K562 (cell line): ENCODE results near the gene HNRNPDL. TPM values are rescaled to one million over a fixed set of nuclear protein-coding genes. Genes with fewer than 3 reads are reported as not detected.

Experiments
- BCOR ChIP-seq: fragments of 450-650 bp; IDR thresholded peaks from 2 replicates; pipeline ENCODE4 v1.6.1; 2016
- CHAMP1 ChIP-seq: fragments of 450-650 bp; IDR thresholded peaks from 2 replicates; pipeline ENCODE4 v1.6.1; 2016; ENCODE audit warnings: mild to moderate bottlenecking
- CREBBP ChIP-seq: IDR thresholded peaks from one replicate; pipeline ENCODE4 v1.6.1; 2012; ENCODE audit warnings: low read depth, mild to moderate bottlenecking, control low read depth, inconsistent platforms, low read length
- DACH1 ChIP-seq: fragments of 450-650 bp; IDR thresholded peaks from 2 replicates; pipeline ENCODE4 v1.6.1; 2018; ENCODE audit not compliant: partially characterized antibody
- DMBX1 ChIP-seq: fragments of 250-450 bp; sonication (Bioruptor Pico); IDR thresholded peaks from 2 replicates; pipeline ENCODE4 v1.8.0; 2022; ENCODE audit warnings: inconsistent platforms, mild to moderate bottlenecking, moderate library complexity, borderline replicate concordance
- EHMT2 ChIP-seq: fragments of 450-650 bp; IDR thresholded peaks from 2 replicates; pipeline ENCODE4 v1.6.1; 2018; ENCODE audit warnings: antibody characterized with exemption
- EP400 ChIP-seq: fragments of 450-650 bp; IDR thresholded peaks from 2 replicates; pipeline ENCODE4 v1.6.1; 2017; ENCODE audit warnings: antibody characterized with exemption, mild to moderate bottlenecking, moderate library complexity
- ESRRA ChIP-seq: fragments of 450-650 bp; IDR thresholded peaks from 2 replicates; pipeline ENCODE4 v1.6.1; 2014; ENCODE audit warnings: low read depth, mild to moderate bottlenecking, moderate library complexity, borderline replicate concordance
- GTF2E2 ChIP-seq: fragments of 200-800 bp; sonication (Bioruptor generic); IDR thresholded peaks from 2 replicates; pipeline ENCODE4 v1.6.1; 2016; ENCODE audit warnings: missing genetic modification characterization, missing compliant biosample characterization
- HDAC3 ChIP-seq: fragments of 450-650 bp; IDR thresholded peaks from 2 replicates; pipeline ENCODE4 v1.6.1; 2018; ENCODE audit warnings: borderline replicate concordance, mild to moderate bottlenecking, moderate library complexity; ENCODE audit not compliant: partially characterized antibody
- MEF2D ChIP-seq: conservative IDR thresholded peaks from 2 replicates; pipeline ENCODE4 v1.6.1; 2016; ENCODE audit warnings: low read depth, missing genetic modification characterization, missing compliant biosample characterization
- MLLT1 ChIP-seq, 2 experiments: fragments of 450-650 bp; IDR thresholded peaks; 2 replicates each; pipeline ENCODE4 v1.6.1; 2016
- PCBP2 ChIP-seq: fragments of 200-400 bp; formaldehyde crosslinking; IDR thresholded peaks from 2 replicates; pipeline ENCODE4 v1.6.1; 2018; ENCODE audit warnings: low read length, low read depth, mild to moderate bottlenecking, moderate library complexity; ENCODE audit not compliant: poor library complexity, severe bottlenecking
- RAD21 ChIP-seq, 2 experiments: fragments of 250-450 bp in 1 of 2; fragments of 450-650 bp in 1 of 2; sonication (Bioruptor Pico) in 1 of 2; formaldehyde crosslinking in 1 of 2; IDR thresholded peaks in 1 of 2; conservative IDR thresholded peaks in 1 of 2; 2 replicates each; pipeline versions ENCODE4 v1.4.0 to v1.8.0; 2020 to 2022; ENCODE audit warnings: mild to moderate bottlenecking in 2 of 2, moderate library complexity in 1 of 2
- SMAD4 ChIP-seq: fragments of 250-450 bp; sonication (Bioruptor Pico); conservative IDR thresholded peaks from 2 replicates; pipeline ENCODE4 v1.8.0; 2021; ENCODE audit warnings: inconsistent platforms, mild to moderate bottlenecking, moderate library complexity
- TBL1XR1 ChIP-seq, 2 experiments: IDR thresholded peaks; 2 replicates each; pipeline ENCODE4 v1.6.1; 2012; ENCODE audit warnings: improper control_type of control experiment in 2 of 2, low read length in 2 of 2, mild to moderate bottlenecking in 1 of 2
- TFAM ChIP-seq: fragments of 250-450 bp; sonication (Bioruptor Pico); conservative IDR thresholded peaks from 2 replicates; pipeline ENCODE4 v1.5.0; 2021; ENCODE audit warnings: mild to moderate bottlenecking, moderate library complexity
- YY1 ChIP-seq, 3 experiments: IDR thresholded peaks; 2 replicates each; pipeline ENCODE4 v1.6.1; 2011; ENCODE audit warnings: low read length in 2 of 3, mild to moderate bottlenecking in 2 of 3, moderate library complexity in 2 of 3, borderline replicate concordance in 1 of 3, control low read depth in 1 of 3, low read depth in 1 of 3; ENCODE audit not compliant: insufficient read depth in 3 of 3, insufficient replicate concordance in 2 of 3, control insufficient read depth in 1 of 3, insufficient read length in 1 of 3; ENCODE audit errors: extremely low read depth in 1 of 3
- ZNF551 ChIP-seq: fragments of 250-450 bp; sonication (Bioruptor Pico); IDR thresholded peaks from 2 replicates; pipeline ENCODE4 v1.5.0; 2021; ENCODE audit warnings: mild to moderate bottlenecking, moderate library complexity
- ZNF57 ChIP-seq: fragments of 450-650 bp; formaldehyde crosslinking; IDR thresholded peaks from 2 replicates; pipeline ENCODE4 v1.4.0; 2020; ENCODE audit warnings: mild to moderate bottlenecking, moderate library complexity
- ZNF586 ChIP-seq: fragments of 450-650 bp; formaldehyde crosslinking; conservative IDR thresholded peaks from 2 replicates; pipeline ENCODE4 v1.4.0; 2020; ENCODE audit warnings: mild to moderate bottlenecking, moderate library complexity
- ZNF766 ChIP-seq: fragments of 200-800 bp; sonication (Bioruptor generic); conservative IDR thresholded peaks from 2 replicates; pipeline ENCODE4 v1.6.1; 2016; ENCODE audit warnings: missing genetic modification characterization, missing compliant biosample characterization
- polyA plus RNA-seq, 8 experiments: library from polyadenylated mRNA; depleted of rRNA in 4 of 8; stranded (reverse) in 5 of 8; unstranded in 3 of 8; fragments of >200 nt; fragmentation: Nextera tagmentation in 2 of 8; fragmentation: Illumina TruSeq in 1 of 8; extraction: Ambion mirVana in 2 of 8; extraction: Trizol in 1 of 8; gene quantifications; 2 replicates each; pipeline versions ENCODE4 v1.2.1 to v1.2.3, GENCODE V29; 2011 to 2014; ENCODE audit warnings: inconsistent platforms in 1 of 8, missing spikeins in 1 of 8
- total RNA-seq, 7 experiments: library from RNA; depleted of rRNA in 6 of 7; stranded (reverse); fragments of >200 nt in 6 of 7; fragmentation: Illumina TruSeq in 2 of 7; extraction: Trizol in 2 of 7; gene quantifications; 2 replicates each; pipeline versions ENCODE4 v1.2.1 to v1.2.3, GENCODE V29; 2011 to 2021; ENCODE audit warnings: low replicate concordance in 1 of 7
- TF ChIP-seq, protein P1 (sequence below): fragments of 250-450 bp; sonication (Bioruptor Pico); IDR thresholded peaks from 2 replicates; pipeline ENCODE4 v1.5.0; 2020; ENCODE audit warnings: mild to moderate bottlenecking

Gene HNRNPDL
- total and polyA plus RNA-seq, 9 of the 15 experiments (the other 6 are each of a cell fraction or from before 2014, with no cell fraction given), result 243 to 652 (median 351) TPM

- TF ChIP-seq TBL1XR1 (IDR thresholded peaks at IDR 0.05; ENCODE audit: low read length in 2 of 2) (peak in 1 of 2 experiments; percentile 71; a peak in 2 of 4 replicates), TFAM (CRISPR knock-in tag) (no peak), GTF2E2 (peak; percentile 93), ZNF551 (CRISPR knock-in tag) (no peak), HDAC3 (peak; percentile 31), EHMT2 (no peak), DACH1 (no peak), SMAD4 (CRISPR knock-in tag) (peak; percentile 52), ZNF586 (CRISPR knock-in tag) (no peak), RAD21 (CRISPR knock-in tag; conservative IDR thresholded peaks at IDR 0.05 in 1 of 2, IDR thresholded peaks at IDR 0.05 in 1 of 2) (peak; percentile 31 to 34; a peak in 2 of 4 replicates), EP400 (peak; percentile 98), CREBBP (no peak), MEF2D (tag) (no peak), DMBX1 (CRISPR knock-in tag) (no peak), PCBP2 (peak; percentile 63), CHAMP1 (no peak), MLLT1 (IDR thresholded peaks at IDR 0.05) (peak; percentile 53 to 68), ZNF766 (no peak), ESRRA (peak; percentile 54; the same call in 1 of the 2 replicates), BCOR (0 out of 2 replicates have a peak, but pooled peaks have one; percentile 24), ZNF57 (CRISPR knock-in tag) (no peak), YY1 (IDR thresholded peaks at IDR 0.05; ENCODE audit: borderline replicate concordance in 1 of 3, control insufficient read depth in 1 of 3, extremely low read depth in 1 of 3, insufficient read depth in 3 of 3, insufficient read length in 1 of 3, insufficient replicate concordance in 2 of 3, low read depth in 1 of 3, low read length in 2 of 3) (peak; percentile 82 to 93 (median 92))
- TF ChIP-seq, protein P1, sequence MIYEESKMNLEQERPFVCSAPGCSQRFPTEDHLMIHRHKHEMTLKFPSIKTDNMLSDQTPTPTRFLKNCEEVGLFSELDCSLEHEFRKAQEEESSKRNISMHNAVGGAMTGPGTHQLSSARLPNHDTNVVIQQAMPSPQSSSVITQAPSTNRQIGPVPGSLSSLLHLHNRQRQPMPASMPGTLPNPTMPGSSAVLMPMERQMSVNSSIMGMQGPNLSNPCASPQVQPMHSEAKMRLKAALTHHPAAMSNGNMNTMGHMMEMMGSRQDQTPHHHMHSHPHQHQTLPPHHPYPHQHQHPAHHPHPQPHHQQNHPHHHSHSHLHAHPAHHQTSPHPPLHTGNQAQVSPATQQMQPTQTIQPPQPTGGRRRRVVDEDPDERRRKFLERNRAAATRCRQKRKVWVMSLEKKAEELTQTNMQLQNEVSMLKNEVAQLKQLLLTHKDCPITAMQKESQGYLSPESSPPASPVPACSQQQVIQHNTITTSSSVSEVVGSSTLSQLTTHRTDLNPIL, result no peak
These were observed 1.1 kb downstream of the HNRNPDL start (continued) for GRCh38 chr4:82428969-82429727.
